ENCODE results near the gene FAM186B.
A peak's percentile ranks its signal among the peaks of the same experiment; 100 is the strongest.

FAM186B gene

DNA sequence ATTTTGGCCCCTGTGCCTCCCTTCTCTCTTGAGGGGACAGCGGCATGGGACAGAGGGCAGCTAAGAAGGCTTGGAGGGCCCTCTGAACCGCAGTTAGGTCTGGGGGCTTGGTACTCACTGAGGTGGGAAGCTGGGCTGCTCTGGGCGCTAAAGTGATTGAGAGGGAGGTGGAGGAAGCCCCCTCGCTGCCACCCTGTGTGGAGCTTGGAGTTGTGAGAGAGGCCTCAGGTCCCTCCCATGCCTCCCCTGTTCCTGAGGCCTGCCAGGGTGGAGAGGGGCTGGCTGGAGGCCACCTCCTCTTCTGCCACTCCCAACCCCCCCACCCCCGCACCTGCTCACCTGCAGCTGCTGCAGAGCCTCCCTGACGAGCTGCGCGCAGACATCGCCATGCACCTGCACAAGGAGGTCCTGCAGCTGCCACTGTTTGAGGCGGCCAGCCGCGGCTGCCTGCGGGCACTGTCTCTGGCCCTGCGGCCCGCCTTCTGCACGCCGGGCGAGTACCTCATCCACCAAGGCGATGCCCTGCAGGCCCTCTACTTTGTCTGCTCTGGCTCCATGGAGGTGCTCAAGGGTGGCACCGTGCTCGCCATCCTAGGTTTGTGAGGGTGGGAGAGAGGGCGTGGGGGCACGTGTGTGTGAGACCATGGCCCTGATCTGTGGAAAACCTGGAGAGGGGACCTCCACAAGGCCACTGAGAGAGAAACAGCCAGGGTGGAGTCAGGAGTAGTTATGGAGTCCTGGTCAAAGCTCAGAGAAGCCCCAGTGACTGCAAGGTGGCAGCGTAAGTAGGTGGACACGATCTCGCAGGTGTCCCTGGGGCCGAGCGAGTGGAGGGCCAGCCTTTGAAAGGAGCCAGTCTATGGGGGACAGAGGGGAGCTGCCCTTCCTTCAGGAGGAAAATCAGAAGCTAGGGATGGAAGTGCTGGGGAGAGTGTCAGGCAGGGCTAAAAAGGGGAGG, 55.4 kb downstream of the FAM186B start:
- DNase-seq, result no peak

- peak; percentile 8 for DNase-seq
Measured at GRCh38 chr12:49548822-49549648, 56.4 kb downstream of the FAM186B start.

DNA sequence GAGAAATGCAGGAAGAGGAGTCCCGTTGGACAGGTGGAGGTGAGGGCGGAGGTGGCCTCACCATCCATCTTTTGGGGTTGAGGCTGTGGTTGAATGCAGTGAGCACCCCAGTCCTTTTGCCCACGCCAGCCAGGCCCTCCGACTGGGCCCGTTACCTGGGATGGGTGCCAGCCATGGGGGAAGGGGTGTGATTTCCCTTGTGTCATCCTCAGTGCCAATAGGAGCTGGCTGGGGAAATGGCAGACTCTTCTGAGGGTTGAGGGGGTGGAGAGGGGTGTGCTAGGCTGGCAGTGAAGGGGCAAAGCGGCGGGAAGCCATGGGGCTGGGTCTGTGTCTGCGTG, 57.0 kb downstream of the FAM186B start:
- DNase-seq, result no peak

GRCh38 chr12:49547090-49547690, 58.2 kb downstream of the FAM186B start:
- no peak for DNase-seq

GRCh38 chr12:49546481-49546880, 59.0 kb downstream of the FAM186B start:
- DNase-seq, result no peak

DNA sequence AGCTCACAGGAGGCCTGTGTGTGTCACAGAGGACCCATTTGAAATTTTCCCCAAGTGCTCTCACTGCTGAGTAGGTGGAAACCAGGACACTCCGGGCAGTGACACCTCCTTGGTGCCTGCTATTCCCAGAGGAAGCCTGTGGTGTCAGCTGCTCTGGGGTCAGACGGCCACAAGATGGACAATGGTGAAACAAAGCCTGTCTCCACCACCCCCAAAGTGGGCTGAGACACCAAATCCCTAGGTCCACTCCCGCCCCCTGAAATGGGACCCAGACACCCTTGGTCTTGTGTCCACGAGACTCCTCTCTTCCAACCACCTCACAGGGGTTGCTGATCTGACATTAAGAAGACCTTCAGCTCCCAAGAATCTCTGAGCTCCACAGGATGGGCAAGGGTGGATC, 59.6 kb downstream of the FAM186B start:
- no peak for DNase-seq

GRCh38 chr12:49543914-49544815, 61.3 kb downstream of the FAM186B start:
- DNase-seq, result no peak

GRCh38 chr12:49543221-49543913, 62.1 kb downstream of the FAM186B start:
- DNase-seq, result no peak

DNA sequence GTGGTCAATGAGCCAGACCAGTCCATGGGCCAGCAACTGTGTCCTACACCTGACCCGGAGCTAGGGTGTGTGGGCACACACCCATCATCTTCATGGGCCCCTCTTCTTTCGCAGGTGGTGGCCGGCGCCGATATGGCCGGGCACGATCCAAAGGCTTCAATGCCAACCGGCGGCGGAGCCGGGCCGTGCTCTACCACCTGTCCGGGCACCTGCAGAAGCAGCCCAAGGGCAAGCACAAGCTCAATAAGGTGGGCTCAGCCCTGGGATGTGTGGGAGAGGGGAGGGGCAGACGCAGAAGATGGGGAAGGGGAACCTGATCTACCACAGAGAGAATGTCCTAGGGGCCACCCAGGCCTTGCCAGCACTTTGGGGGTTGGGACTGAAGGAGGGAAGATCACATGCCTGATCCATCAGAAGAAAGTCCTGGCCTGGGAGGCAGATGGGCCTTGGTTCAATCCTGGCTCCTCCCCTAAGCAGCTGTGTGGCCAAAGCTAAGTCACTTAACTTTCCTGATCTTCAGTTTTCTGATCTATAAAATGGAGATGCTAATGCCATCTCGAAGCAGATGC, 62.8 kb downstream of the FAM186B start:
- DNase-seq, result no peak

- DNase-seq, result no peak
Measured at GRCh38 chr12:49541911-49542505, 63.4 kb downstream of the FAM186B start.

GRCh38 chr12:49541140-49541861, 64.1 kb downstream of the FAM186B start:
- no peak for DNase-seq

DNA sequence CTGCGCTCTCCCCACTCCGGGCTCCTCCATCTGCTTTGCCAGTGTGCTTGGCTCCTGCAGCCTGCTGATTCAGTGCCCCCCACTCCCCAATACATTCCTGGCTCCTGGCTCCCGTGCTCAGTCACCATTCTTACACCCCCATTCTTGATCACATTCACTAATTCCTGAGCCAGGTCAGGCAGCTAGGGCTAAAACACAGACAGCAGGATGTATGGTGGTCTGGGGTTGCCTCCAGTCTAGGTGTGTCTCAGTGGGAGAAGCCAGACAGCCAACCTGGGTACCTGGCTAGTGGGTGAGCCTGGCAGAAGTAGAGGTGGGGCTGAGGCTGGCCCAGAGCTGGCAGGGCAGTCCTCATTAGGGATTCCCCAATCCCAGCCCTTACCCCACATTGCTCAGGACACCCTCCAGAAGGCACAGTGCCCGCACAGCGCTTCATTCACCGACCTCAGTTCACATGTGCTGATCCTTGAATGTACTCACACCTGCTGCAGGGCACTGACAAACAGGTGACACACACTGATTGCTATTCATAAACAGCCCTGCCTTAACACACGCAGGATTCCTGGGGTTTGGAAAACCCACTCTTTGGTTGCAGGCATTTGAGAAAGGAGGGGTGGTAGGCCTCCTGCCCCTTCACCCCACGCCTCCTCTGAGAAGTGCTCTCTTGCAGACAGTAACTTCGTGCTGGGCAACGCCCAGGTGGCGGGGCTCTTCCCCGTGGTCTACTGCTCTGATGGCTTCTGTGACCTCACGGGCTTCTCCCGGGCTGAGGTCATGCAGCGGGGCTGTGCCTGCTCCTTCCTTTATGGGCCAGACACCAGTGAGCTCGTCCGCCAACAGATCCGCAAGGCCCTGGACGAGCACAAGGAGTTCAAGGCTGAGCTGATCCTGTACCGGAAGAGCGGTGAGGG, 65.0 kb downstream of the FAM186B start:
- DNase-seq, result no peak

GRCh38 chr12:49539406-49540228, 65.8 kb downstream of the FAM186B start:
- no peak for DNase-seq

DNA sequence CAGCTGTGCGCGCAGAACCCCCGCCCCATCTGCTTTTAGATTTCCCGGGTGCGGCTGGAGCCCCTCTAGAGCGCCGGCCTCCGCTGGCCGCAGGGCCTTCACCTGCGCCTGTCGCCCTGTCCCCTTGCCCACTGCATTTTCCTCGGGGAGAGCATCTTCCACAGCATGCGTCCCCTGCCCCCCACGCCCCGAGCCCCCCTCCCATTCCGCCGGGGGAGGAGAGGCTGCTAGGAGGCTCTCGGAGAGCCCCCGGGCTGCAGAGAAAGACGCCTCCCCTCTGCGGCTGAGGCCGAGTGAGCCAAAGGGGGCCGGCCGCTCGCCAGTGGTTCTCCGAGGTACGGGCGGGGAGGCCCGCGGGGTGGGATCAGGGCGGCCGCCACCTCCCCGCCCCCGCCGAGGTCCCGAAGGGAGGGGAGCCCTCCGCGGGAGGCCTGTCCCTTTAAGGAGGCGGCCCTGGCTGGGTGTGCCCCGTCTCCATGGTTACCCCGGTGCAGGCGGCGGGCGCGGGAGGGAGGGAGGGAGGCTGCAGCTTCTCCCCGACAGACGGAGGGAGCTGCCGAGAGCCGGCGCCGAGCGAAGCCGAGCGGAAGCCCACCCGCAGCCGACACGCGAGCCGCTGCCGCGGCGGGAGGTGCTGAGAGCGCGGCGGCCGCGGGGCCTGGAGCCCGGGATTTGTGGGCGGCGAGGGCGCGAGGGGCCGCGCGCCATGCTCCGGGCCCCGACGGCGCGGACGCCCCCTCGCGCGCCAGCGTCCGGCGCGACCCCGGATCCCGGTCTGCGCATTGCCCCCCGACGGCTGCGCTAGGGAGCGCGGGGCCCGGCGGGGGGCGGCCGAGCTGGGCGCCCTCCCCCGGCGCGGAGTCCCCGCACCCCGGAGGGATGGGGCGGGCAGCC, 66.7 kb downstream of the FAM186B start, which contains the start of gene KCNH3:
Gene KCNH3, plus strand, starts transcription at position 521 of the 894 bp plus-strand sequence. CDS start 387 bp downstream, outside the sequence.
- DNase-seq, result peak; percentile 92

GRCh38 chr12:49537752-49538509, 67.5 kb downstream of the FAM186B start:
- DNase-seq, result no peak
